GM23338 (cell line): Measurements from ENCODE around the gene SPR. TPM values are rescaled to one million over a fixed set of nuclear protein-coding genes. Genes with fewer than 3 reads are reported as not detected.

Experiments used
- ATAC-seq: fragments of 200-7000 bp; cut with Tn5 transposase; 3 replicates; pipeline ENCODE4 v1.9.1; 2020
- DNase-seq: peaks from one replicate; pipeline ENCODE4 v3.0.0-alpha.2; 2015; ENCODE audit warnings: low spot score
- H2AFZ ChIP-seq: fragments of 200-600 bp; sonication (generic); 2 replicates; pipeline ENCODE4 v1.8.0; 2016; ENCODE audit warnings: antibody characterized with exemption, mild to moderate bottlenecking, moderate library complexity
- H3F3A ChIP-seq: fragments of 200-600 bp; sonication (generic); replicated peaks from 2 replicates; pipeline ENCODE4 v1.8.0; 2017; ENCODE audit warnings: antibody characterized with exemption, mixed run types, low read depth
- H3K27ac ChIP-seq: fragments of 200-600 bp; sonication (generic); 2 replicates; pipeline ENCODE4 v1.6.1; 2016; ENCODE audit warnings: low read depth
- H3K27me3 ChIP-seq: fragments of 200-600 bp; sonication (generic); 2 replicates; pipeline ENCODE4 v1.8.0; 2016; ENCODE audit warnings: mild to moderate bottlenecking, mixed run types, moderate library complexity; ENCODE audit not compliant: insufficient read depth
- H3K36me3 ChIP-seq: fragments of 200-600 bp; sonication (generic); 2 replicates; pipeline ENCODE4 v1.8.0; 2016; ENCODE audit warnings: mild to moderate bottlenecking; ENCODE audit not compliant: insufficient read depth
- H3K4me1 ChIP-seq: fragments of 200-600 bp; sonication (generic); 2 replicates; pipeline ENCODE4 v1.8.0; 2016; ENCODE audit warnings: mild to moderate bottlenecking, moderate library complexity; ENCODE audit not compliant: insufficient read depth
- H3K4me2 ChIP-seq: fragments of 200-600 bp; sonication (generic); 2 replicates; pipeline ENCODE4 v1.7.1; 2017; ENCODE audit warnings: mixed run types
- H3K4me3 ChIP-seq: fragments of 200-600 bp; sonication (generic); 2 replicates; pipeline ENCODE4 v1.6.1; 2016; ENCODE audit warnings: mixed run types
- H3K79me2 ChIP-seq: fragments of 200-600 bp; sonication (generic); replicated peaks from 2 replicates; pipeline ENCODE4 v1.8.0; 2017; ENCODE audit warnings: mild to moderate bottlenecking; ENCODE audit not compliant: insufficient read depth
- H3K9me2 ChIP-seq: fragments of 200-600 bp; sonication (generic); 2 replicates; pipeline ENCODE4 v1.8.0; 2017; ENCODE audit not compliant: insufficient read depth
- H4K20me1 ChIP-seq: fragments of 200-600 bp; sonication (generic); replicated peaks from 2 replicates; pipeline ENCODE4 v1.8.0; 2017; ENCODE audit warnings: mild to moderate bottlenecking; ENCODE audit not compliant: insufficient read depth
- H3K27ac Mint-ChIP-seq: 2 replicates; pipeline ENCODE4 v1.8.0; 2020; ENCODE audit warnings: inconsistent platforms, mild to moderate bottlenecking, moderate library complexity, mixed read lengths
- H3K27me3 Mint-ChIP-seq: 3 replicates; pipeline ENCODE4 v1.8.0; 2022; ENCODE audit warnings: low read depth, mild to moderate bottlenecking, moderate library complexity, mixed read lengths, inconsistent platforms; ENCODE audit not compliant: insufficient read depth, poor library complexity
- H3K36me3 Mint-ChIP-seq: 3 replicates; pipeline ENCODE4 v1.8.0; 2021; ENCODE audit warnings: low read depth, mild to moderate bottlenecking, inconsistent platforms, moderate library complexity, mixed read lengths
- H3K4me1 Mint-ChIP-seq: 3 replicates; pipeline ENCODE4 v1.8.0; 2020; ENCODE audit warnings: mild to moderate bottlenecking, inconsistent platforms, mixed read lengths
- H3K4me3 Mint-ChIP-seq: 3 replicates; pipeline ENCODE4 v1.8.0; 2021; ENCODE audit warnings: moderate library complexity, mild to moderate bottlenecking, inconsistent platforms, mixed read lengths
- H3K9me3 Mint-ChIP-seq: 3 replicates; pipeline ENCODE4 v1.8.0; 2020; ENCODE audit warnings: moderate library complexity, mild to moderate bottlenecking, inconsistent platforms, mixed read lengths
- CREB1 ChIP-seq: fragments of 250-450 bp; sonication (Bioruptor Pico); IDR thresholded peaks from 2 replicates; pipeline ENCODE4 v1.5.0; 2020; ENCODE audit warnings: low read depth, mild to moderate bottlenecking, moderate library complexity
- EZH2 ChIP-seq: fragments of 200-600 bp; sonication (generic); IDR thresholded peaks from one replicate; pipeline ENCODE4 v1.8.0; 2017; ENCODE audit warnings: antibody characterized with exemption, mild to moderate bottlenecking, low read depth; ENCODE audit not compliant: unreplicated experiment
- JUNB ChIP-seq: IDR thresholded peaks from one replicate; pipeline ENCODE4 v1.6.1; 2016; ENCODE audit warnings: antibody characterized with exemption; ENCODE audit not compliant: unreplicated experiment
- POLR2AphosphoS5 ChIP-seq: IDR thresholded peaks from 2 replicates; pipeline ENCODE4 v1.6.1; 2016; ENCODE audit warnings: antibody characterized with exemption, low read depth
- STAT1 ChIP-seq: IDR thresholded peaks from one replicate; pipeline ENCODE4 v1.6.1; 2016; ENCODE audit warnings: antibody characterized with exemption; ENCODE audit not compliant: unreplicated experiment
- ZNF114 ChIP-seq: fragments of 250-450 bp; sonication (Bioruptor Pico); IDR thresholded peaks from 2 replicates; pipeline ENCODE4 v1.5.0; 2020; ENCODE audit warnings: mild to moderate bottlenecking, moderate library complexity
- ZNF331 ChIP-seq: fragments of 250-450 bp; sonication (Bioruptor Pico); IDR thresholded peaks from 2 replicates; pipeline ENCODE4 v1.5.0; 2020; ENCODE audit warnings: low read depth, mild to moderate bottlenecking, moderate library complexity
- polyA plus RNA-seq: library from polyadenylated mRNA; unstranded; fragments of >200 nt; fragmentation: Nextera tagmentation; extraction: Ambion mirVana; gene quantifications from 2 replicates; pipeline ENCODE4 v1.2.1, GENCODE V29; 2016
- total RNA-seq: library from RNA; depleted of rRNA; stranded (reverse); fragments of >200 nt; shearing (Covaris generic); gene quantifications from 2 replicates; pipeline ENCODE4 v1.2.3, GENCODE V29; 2014
- TF ChIP-seq, protein P1 (sequence below): IDR thresholded peaks from one replicate; pipeline ENCODE4 v1.6.1; 2018; ENCODE audit warnings: antibody characterized with exemption; ENCODE audit not compliant: unreplicated experiment
- TF ChIP-seq, protein P2 (sequence below), 2 experiments: fragments of 200-600 bp in 1 of 2; sonication (generic) in 1 of 2; conservative IDR thresholded peaks; 2 replicates each; pipeline versions ENCODE4 v1.5.1 to v1.6.1; 2016 to 2017; ENCODE audit warnings: antibody characterized with exemption in 2 of 2, low read depth in 2 of 2, mild to moderate bottlenecking in 2 of 2, moderate library complexity in 1 of 2

The SPR gene
- total and polyA plus RNA-seq, 2 experiments from 2014 or later: 10.7 to 15.2 TPM

GRCh38 chr2:72936660-72937355, 49.6 kb downstream of the SPR start (continued):
- TF ChIP-seq, protein P1, sequence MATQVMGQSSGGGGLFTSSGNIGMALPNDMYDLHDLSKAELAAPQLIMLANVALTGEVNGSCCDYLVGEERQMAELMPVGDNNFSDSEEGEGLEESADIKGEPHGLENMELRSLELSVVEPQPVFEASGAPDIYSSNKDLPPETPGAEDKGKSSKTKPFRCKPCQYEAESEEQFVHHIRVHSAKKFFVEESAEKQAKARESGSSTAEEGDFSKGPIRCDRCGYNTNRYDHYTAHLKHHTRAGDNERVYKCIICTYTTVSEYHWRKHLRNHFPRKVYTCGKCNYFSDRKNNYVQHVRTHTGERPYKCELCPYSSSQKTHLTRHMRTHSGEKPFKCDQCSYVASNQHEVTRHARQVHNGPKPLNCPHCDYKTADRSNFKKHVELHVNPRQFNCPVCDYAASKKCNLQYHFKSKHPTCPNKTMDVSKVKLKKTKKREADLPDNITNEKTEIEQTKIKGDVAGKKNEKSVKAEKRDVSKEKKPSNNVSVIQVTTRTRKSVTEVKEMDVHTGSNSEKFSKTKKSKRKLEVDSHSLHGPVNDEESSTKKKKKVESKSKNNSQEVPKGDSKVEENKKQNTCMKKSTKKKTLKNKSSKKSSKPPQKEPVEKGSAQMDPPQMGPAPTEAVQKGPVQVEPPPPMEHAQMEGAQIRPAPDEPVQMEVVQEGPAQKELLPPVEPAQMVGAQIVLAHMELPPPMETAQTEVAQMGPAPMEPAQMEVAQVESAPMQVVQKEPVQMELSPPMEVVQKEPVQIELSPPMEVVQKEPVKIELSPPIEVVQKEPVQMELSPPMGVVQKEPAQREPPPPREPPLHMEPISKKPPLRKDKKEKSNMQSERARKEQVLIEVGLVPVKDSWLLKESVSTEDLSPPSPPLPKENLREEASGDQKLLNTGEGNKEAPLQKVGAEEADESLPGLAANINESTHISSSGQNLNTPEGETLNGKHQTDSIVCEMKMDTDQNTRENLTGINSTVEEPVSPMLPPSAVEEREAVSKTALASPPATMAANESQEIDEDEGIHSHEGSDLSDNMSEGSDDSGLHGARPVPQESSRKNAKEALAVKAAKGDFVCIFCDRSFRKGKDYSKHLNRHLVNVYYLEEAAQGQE: no peak
- TF ChIP-seq STAT1: no peak
- TF ChIP-seq EZH2: no peak

DNA sequence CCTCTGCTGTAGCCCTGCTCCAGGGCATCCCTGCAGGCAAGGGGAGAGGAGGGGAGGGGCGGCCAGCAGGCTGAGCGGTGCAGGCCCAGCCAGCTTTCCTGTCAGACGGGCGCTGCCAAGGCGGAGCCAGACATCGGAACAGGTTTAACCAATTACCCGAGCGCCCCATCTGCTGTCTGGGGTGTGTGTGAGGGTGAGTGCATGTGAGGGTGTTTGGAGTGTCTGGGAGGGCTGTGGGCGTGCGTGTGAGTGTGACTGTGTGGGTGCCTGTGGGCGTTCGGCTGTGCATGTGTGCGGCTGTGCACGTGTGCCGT, 50.1 kb downstream of the SPR start:
- peaks cover 10% of the 10 kb centered on the region for H3K27me3 ChIP-seq
- DNase-seq (no peak), ATAC-seq (peak; percentile 67)
- H3K36me3 Mint-ChIP-seq: peaks cover 22% of the 10 kb centered on the region
- H3K27ac Mint-ChIP-seq: no peak overlapping the region
- H3K4me3 Mint-ChIP-seq: no peak overlapping the region
- peaks cover 54% of the 10 kb centered on the region for H3K4me1 Mint-ChIP-seq
- no peaks in the 10 kb centered on the region for H3K36me3 ChIP-seq
- peaks cover 7% of the 10 kb centered on the region; the same call in 1 of the 2 replicates for H3K9me2 ChIP-seq
- no peak overlapping the region for H3K4me3 ChIP-seq
- no peaks in the 10 kb centered on the region for H4K20me1 ChIP-seq
- TF ChIP-seq, protein P1: no peak
- TF ChIP-seq STAT1: no peak
- no peak for TF ChIP-seq ZNF114
- TF ChIP-seq EZH2: no peak
- H3K9me3 Mint-ChIP-seq: no peaks in the 10 kb centered on the region; the same call in 1 of the 3 replicates
- H3K27me3 Mint-ChIP-seq: peaks cover 32% of the 10 kb centered on the region
- H3F3A ChIP-seq: no peaks in the 10 kb centered on the region
- no peak overlapping the region for H2AFZ ChIP-seq
- no peak overlapping the region for H3K27ac ChIP-seq
- 0 out of 2 replicates have a peak overlapping the region, but pooled peaks have one; percentile 38 for H3K4me2 ChIP-seq
- H3K4me1 ChIP-seq: peaks cover 20% of the 10 kb centered on the region
- no peaks in the 10 kb centered on the region for H3K79me2 ChIP-seq

DNA sequence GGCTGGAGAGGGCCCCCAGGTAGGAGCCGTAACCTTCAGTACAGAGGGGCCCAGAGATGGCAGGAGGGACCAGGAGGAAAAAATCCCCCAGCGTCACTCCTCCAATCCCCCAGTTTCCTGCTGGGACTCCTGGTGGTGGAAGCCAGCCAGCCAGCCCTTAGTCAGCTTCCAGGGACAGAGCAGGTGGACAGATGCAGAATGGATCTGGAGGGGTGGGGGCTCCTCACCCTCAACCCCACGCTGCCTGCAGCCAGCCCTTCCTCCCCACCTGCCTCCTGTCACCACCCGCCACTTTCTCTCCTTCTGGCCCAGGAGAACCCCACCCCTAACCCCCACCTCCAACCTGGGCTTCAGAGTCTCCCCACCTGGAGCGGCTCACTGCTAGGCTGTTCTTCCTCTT, 51.2 kb downstream of the SPR start:
- DNase-seq (no peak), ATAC-seq (no peak)
- Histone ChIP-seq H3K4me1 (peaks cover 20% of the 10 kb centered on the region), H4K20me1 (no peaks in the 10 kb centered on the region), H3F3A (no peaks in the 10 kb centered on the region), H3K27ac (no peak overlapping the region), H2AFZ (no peak overlapping the region), H3K4me3 (no peak overlapping the region), H3K9me2 (peaks cover 7% of the 10 kb centered on the region; the same call in 1 of the 2 replicates), H3K79me2 (no peaks in the 10 kb centered on the region), H3K4me2 (no peak overlapping the region), H3K27me3 (peaks cover 7% of the 10 kb centered on the region; the same call in 1 of the 2 replicates), H3K36me3 (no peaks in the 10 kb centered on the region)
- peaks cover 54% of the 10 kb centered on the region for H3K4me1 Mint-ChIP-seq
- H3K27me3 Mint-ChIP-seq: peaks cover 30% of the 10 kb centered on the region
- peaks cover 22% of the 10 kb centered on the region for H3K36me3 Mint-ChIP-seq
- TF ChIP-seq, protein P2, sequence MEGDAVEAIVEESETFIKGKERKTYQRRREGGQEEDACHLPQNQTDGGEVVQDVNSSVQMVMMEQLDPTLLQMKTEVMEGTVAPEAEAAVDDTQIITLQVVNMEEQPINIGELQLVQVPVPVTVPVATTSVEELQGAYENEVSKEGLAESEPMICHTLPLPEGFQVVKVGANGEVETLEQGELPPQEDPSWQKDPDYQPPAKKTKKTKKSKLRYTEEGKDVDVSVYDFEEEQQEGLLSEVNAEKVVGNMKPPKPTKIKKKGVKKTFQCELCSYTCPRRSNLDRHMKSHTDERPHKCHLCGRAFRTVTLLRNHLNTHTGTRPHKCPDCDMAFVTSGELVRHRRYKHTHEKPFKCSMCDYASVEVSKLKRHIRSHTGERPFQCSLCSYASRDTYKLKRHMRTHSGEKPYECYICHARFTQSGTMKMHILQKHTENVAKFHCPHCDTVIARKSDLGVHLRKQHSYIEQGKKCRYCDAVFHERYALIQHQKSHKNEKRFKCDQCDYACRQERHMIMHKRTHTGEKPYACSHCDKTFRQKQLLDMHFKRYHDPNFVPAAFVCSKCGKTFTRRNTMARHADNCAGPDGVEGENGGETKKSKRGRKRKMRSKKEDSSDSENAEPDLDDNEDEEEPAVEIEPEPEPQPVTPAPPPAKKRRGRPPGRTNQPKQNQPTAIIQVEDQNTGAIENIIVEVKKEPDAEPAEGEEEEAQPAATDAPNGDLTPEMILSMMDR (conservative IDR thresholded peaks at IDR 0.05; ENCODE audit: low read depth in 2 of 2): no peak
- no peak for TF ChIP-seq ZNF331
- no peak for TF ChIP-seq JUNB
- TF ChIP-seq POLR2AphosphoS5: no peak
- TF ChIP-seq, protein P1: no peak
- no peak for TF ChIP-seq ZNF114
- no peak for TF ChIP-seq CREB1 (CRISPR knock-in tag)
- no peaks in the 10 kb centered on the region; the same call in 1 of the 3 replicates for H3K9me3 Mint-ChIP-seq
- H3K27ac Mint-ChIP-seq: no peak overlapping the region
- no peak overlapping the region for H3K4me3 Mint-ChIP-seq
